Skin epidermis (tissue), 12 donors: ENCODE results near the gene KLHL11.
"Not testable (repeated sequence)": the region's sequence is repeated elsewhere in the genome, so short reads cannot be mapped to it uniquely, and the experiment has no call there.

Experiments
- H3K27ac ChIP-seq, 21 experiments: fragments of 200-600 bp; sonication (generic) in 11 of 21; one replicate each; pipeline ENCODE4 v1.5.0; 2020; ENCODE audit warnings: mild to moderate bottlenecking in 3 of 21, inconsistent platforms in 2 of 21, moderate library complexity in 2 of 21
- H3K4me3 ChIP-seq, 7 experiments: fragments of 200-600 bp; sonication (generic) in 2 of 7; one replicate each; pipeline ENCODE4 v1.5.0; 2020; ENCODE audit warnings: inconsistent platforms in 2 of 7, mild to moderate bottlenecking in 2 of 7, moderate library complexity in 1 of 7

Gene KLHL11

GRCh38 chr17:41844971-41845370, 20.3 kb downstream of the KLHL11 start:
- Histone ChIP-seq H3K4me3 (no peak overlapping the region), H3K27ac (no peak overlapping the region)

GRCh38 chr17:41840781-41841180, 24.4 kb downstream of the KLHL11 start:
- H3K4me3 ChIP-seq, result not testable (repeated sequence)

GRCh38 chr17:41839448-41839847, 25.8 kb downstream of the KLHL11 start:
- H3K27ac ChIP-seq, H3K4me3 ChIP-seq: not testable (repeated sequence)

More at GRCh38 chr17:41840781-41841180, 24.4 kb downstream of the KLHL11 start:
- not testable (repeated sequence) for H3K27ac ChIP-seq

DNA sequence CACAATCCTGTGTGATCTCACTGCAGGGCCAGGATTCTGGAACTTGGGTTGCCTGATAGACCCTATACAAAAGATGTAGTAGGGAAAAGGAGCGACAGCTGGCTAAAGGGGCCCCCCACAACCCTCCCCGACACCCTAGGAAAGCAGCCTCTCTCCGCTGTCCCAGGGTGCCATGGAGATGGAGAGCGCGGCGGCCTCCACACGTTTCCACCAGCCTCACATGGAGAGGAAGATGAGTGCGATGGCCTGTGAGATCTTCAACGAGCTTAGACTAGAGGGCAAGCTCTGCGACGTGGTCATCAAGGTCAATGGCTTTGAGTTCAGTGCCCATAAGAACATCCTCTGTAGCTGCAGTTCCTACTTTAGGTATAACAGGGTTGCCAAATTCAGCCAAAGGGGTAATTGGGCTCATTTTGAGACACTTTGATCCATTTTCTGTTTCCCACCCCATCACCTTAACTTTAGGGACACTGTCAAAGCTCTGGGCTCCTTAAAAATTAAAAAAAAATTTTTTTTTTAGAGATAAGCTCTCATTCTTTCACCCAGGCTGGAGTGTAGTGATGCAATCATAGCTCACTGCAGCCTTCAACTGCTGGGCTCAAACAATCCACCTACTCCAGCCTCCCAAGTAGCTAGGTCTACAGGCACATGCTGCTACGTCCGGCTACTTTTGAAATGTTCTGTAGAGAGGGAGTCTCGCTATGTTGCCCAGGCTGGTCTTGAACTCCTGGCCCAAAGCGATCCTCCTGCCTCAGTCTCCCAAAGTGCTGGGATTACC, 27.3 kb downstream of the KLHL11 start, which contains the start of gene KLHL10:
KLHL10 (plus strand) TSS at position 65 of the 778 bp plus-strand sequence; CDS start at position 173, 108 bp downstream.
- peak within 1 kb of the TSS in 4 of 7 experiments; percentile 50 to 74 (median 73) for H3K4me3 ChIP-seq
- peak within 1 kb of the TSS in 4 of 21 experiments; percentile 82 to 87 (median 85) for H3K27ac ChIP-seq

DNA sequence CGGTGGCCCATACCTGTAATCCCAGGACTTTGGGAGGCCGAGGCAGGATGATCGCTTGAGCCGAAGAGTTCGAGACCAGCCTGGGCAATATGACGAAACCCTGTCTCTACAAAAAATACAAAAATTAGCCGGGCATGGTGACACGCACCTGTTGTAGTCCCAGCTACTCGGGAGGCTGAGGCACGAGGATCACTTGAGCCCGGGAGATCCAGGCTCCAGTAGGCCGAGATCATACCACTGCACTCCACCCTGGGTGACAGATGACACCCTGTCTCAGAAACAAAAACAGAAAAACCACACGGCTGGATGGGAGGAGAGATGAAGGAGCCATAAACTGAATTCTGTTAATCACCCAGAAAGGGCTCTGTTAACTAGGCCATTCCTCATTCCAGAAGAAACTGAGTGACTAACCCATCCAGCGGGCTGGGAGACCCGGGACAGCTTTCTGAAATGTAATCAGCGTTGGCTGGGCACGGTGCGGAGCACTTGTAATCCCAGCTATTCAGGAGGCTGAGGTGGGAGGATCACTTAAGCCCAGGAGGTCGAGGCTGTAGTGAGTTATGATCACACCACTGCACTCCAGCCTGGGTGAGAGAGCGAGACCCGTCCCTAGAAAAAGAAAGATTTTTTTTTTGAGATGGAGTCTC, 28.6 kb downstream of the KLHL11 start:
- Histone ChIP-seq H3K4me3 (peak overlapping the region; percentile 50 to 93 (median 73)), H3K27ac (peak overlapping the region in 11 of 21 experiments; percentile 67 to 91 (median 84))

DNA sequence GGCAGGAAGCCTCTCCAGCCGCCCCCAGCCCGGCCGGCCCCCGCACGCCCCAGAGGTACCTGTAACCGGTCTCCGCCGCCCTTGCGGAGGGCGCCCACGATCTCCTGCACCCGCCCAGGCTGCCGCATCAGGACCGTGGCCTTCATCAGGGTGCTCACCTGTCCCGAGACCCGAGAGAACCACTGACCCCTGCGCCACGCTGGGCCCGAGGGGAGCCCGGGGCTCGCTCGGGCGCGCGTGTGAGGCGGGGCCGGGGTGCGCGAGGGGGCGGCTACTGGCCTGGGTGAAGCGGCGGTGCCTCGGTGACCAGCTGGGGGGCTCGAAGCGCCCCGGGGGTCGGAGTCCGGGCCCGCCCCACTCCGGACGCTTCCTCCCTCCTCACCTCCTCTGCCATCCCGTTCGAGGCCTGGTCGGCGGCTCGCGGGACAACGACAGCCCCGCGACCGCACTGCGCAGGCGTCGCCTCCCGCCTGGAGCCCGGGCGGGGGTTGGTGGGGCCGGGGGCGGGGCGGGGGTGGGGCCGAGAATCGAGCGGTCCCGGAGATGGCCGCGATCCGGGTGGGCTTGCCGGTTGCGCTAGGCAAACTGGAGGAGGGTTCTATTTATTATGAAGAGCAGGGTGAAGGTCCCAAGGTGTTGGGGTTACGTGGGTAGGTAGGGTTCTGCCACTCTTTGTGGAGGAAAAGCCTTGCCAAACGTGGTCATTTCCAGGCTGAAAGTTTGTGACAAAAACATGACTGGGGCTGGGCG, 29.2 kb downstream of the KLHL11 start, which contains the start of gene NT5C3B:
NT5C3B (minus strand) TSS at position 433 of the 750 bp plus-strand sequence; CDS start at position 394, 39 bp downstream.
- H3K27ac ChIP-seq, result peak within 1 kb of the TSS in 18 of 21 experiments; percentile 12 to 91 (median 75)

GRCh38 chr17:41835214-41835799, 29.9 kb downstream of the KLHL11 start:
- H3K27ac ChIP-seq, result peak overlapping the region in 16 of 21 experiments; percentile 12 to 91 (median 78)
- H3K4me3 ChIP-seq, result peak overlapping the region; percentile 50 to 93 (median 73)

More for the DNA sequence above, 29.2 kb downstream of the KLHL11 start, which contains the start of gene NT5C3B:
- H3K4me3 ChIP-seq, result peak within 1 kb of the TSS; percentile 50 to 93 (median 73)

DNA sequence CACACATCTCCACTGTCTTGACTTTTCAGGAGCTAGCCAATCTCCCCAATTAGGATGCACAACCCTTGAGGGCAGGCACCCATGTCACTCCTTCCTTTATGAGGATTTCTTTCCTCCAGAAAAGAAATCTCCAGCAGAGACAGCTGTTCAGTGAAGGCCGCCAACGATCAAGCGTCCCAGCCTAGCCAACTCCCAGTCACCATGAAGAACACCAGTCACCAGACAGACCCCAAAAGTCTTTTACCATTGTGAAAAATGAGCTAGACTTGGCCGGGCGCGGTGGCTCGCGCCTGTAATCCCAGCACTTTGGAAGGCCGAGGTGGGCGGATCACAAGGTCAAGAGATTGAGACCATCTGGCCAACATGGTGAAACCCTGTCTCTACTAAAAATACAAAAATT, 35.3 kb downstream of the KLHL11 start:
- not testable (repeated sequence) for H3K4me3 ChIP-seq, H3K27ac ChIP-seq

DNA sequence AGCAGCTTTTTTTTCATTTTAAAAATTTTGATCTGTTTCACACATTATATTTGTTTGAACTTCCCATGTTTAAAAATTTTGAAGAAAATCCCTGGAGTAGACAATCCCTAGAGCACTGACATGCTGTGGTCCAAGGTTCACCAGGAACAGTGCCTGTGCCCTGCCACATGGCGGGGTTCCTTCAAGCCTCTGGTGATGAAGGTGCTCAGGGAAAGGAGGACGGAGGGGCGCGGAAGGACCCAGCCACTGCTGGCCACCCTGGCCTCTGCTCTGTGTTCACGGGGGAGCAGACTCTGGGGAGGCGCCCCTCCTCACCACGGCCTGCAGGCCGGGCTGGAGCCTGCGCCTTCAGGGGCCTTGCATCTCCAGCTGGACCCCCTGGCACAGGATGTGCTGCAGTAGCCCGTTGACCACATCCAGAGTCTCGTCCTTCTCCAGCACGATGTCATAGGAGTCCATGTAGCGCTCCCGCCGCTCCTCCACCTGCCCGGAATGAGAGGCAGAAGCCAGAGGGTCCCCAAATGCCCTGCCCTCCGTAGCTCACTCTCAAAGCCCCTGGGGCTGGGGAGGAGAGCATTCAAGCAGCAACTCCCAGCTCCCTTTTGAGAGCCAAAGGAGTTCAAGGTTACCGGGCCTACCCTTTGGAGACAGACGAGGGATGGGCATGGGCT, 39.9 kb downstream of the KLHL11 start:
- Histone ChIP-seq H3K4me3 (no peak overlapping the region), H3K27ac (no peak overlapping the region)

DNA sequence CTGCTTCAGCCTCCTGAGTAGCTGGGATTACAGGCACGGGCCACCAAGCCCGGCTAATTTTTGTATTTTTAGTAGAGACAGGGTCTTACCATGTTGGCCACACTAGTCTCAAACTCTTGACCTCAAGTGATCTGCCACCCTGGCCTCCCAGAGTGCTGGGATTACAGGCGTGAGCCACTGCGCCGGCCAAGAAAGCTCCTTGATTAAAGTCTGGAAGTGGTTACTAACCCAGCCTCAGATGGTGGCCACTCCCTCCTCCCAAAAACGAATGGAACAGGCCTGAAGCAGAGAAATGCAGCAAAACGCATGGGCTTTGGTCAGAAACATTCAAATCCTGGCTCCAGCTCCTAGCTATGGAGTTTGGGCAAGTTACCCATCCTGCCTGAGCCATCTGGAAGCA, 41.1 kb downstream of the KLHL11 start:
- no peak overlapping the region for H3K27ac ChIP-seq
- H3K4me3 ChIP-seq, result no peak overlapping the region

- H3K4me3 ChIP-seq, result no peak overlapping the region
- H3K27ac ChIP-seq, result no peak overlapping the region
These were observed 41.6 kb downstream of the KLHL11 start for GRCh38 chr17:41823580-41823979.

DNA sequence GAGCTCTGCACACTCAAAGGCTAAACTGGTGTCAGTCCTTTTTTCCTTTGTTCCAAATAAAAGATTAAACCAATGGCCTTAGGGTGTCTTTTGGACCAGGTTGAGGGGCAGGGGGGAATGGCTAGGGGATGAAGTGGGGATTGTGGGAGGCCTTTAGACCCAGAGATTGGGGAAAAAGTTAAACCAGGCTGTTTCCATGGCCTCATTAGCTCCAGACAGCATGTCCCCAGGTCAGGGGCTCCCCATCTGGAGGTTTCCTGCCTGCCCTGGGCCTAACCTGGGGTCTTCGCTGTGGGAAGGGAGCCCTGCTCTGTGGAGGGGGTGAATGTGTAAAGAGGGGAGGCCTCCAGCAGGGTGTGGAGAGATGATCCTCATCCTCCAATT, 42.1 kb downstream of the KLHL11 start:
- Histone ChIP-seq H3K27ac (no peak overlapping the region), H3K4me3 (no peak overlapping the region)

GRCh38 chr17:41822216-41823140, 42.7 kb downstream of the KLHL11 start:
- H3K4me3 ChIP-seq, result no peak overlapping the region
- no peak overlapping the region for H3K27ac ChIP-seq

DNA sequence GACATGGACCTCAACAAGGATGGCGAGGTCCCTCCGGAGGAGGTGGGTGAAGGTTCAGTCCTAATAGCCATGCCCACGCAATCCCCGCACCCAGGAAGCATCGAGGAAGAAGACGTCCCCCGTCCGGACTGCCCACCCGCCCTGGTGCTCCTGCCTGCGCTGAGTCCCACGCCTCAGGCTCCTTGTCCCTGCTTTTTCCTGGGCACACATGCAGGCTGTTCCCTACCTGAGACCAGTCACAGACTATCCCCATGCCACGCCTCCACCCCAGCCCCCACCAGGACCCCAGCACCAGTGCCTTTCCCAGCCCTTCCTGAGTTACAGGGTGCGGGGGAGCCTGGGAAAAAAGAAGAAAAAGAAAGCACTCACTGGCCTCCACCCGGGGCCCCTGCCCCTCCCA, 43.4 kb downstream of the KLHL11 start:
- H3K27ac ChIP-seq, result no peak overlapping the region
- no peak overlapping the region for H3K4me3 ChIP-seq

GRCh38 chr17:41818024-41818423, 47.2 kb downstream of the KLHL11 start:
- no peak overlapping the region for H3K4me3 ChIP-seq
- no peak overlapping the region for H3K27ac ChIP-seq

- Histone ChIP-seq H3K27ac (no peak overlapping the region), H3K4me3 (no peak overlapping the region)
These were observed 48.4 kb downstream of the KLHL11 start for GRCh38 chr17:41816637-41817320.

DNA sequence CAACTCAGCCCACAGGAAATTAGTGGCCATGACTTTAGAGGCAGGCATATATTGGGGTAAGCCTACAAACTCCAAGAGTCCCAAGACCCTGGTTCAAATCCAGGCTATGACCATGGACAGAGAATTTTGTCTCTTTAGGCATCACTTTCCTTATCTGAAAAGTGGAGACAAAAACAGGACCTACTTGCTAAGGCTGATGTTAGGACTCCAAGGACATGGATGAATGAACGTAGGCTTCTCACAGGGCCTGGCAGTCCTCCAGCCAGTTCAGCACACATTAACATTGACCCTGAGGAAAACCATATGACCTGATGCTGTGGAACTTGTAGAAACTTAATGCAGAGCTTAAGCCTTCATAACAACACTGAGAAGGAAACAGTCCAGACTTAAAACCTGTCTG, 51.0 kb downstream of the KLHL11 start:
- H3K27ac ChIP-seq, result peak overlapping the region in 10 of 21 experiments; percentile 21 to 87 (median 77)
- H3K4me3 ChIP-seq, result peak overlapping the region in 2 of 7 experiments; percentile 55 to 84
